ENCODE measurements around the gene ZNF136. TPM values are rescaled to one million over a fixed set of nuclear protein-coding genes. Genes with fewer than 3 reads are reported as not detected.
A peak's percentile ranks its signal among the peaks of the same experiment; 100 is the strongest.

ZNF136 gene
- total and polyA plus RNA-seq, 2 of the 13 experiments (the other 11 are each of a cell fraction or from before 2014, with no cell fraction given), result 2.5 to 10.2 TPM

GRCh38 chr19:12139885-12140544, 22.9 kb upstream of the ZNF136 start, which contains the start of gene ZNF20 (continued):
- TF ChIP-seq POLR2G (IDR thresholded peaks at IDR 0.05; ENCODE audit: low read depth, low read length), result peak; percentile 69
- no peak for TF ChIP-seq ZNF761 (CRISPR knock-in tag; conservative IDR thresholded peaks at IDR 0.05)
- TF ChIP-seq DNMT3B (CRISPR knock-in tag; conservative IDR thresholded peaks at IDR 0.05), result no peak
- no peak for TF ChIP-seq ZNF329 (CRISPR knock-in tag; IDR thresholded peaks at IDR 0.05; ENCODE audit: low read depth)
- no peak for TF ChIP-seq HIC2 (CRISPR knock-in tag; IDR thresholded peaks at IDR 0.05; ENCODE audit: low read depth)
- 0 out of 2 replicates have a peak, but pooled peaks have one; percentile 43 for TF ChIP-seq NFKB2 (CRISPR knock-in tag; IDR thresholded peaks at IDR 0.05; ENCODE audit: borderline replicate concordance)
- TF ChIP-seq NRL (CRISPR knock-in tag; IDR thresholded peaks at IDR 0.05; ENCODE audit: borderline replicate concordance), result peak; percentile 51
- no peak for TF ChIP-seq LBX2 (CRISPR knock-in tag; IDR thresholded peaks at IDR 0.05; ENCODE audit: borderline replicate concordance)
- no peak for TF ChIP-seq ZNF577 (CRISPR knock-in tag; IDR thresholded peaks at IDR 0.05; ENCODE audit: borderline replicate concordance, low read depth)
- no peak for TF ChIP-seq PRDM10 (CRISPR knock-in tag; IDR thresholded peaks at IDR 0.05; ENCODE audit: low read depth)
- TF ChIP-seq ELF4 (CRISPR knock-in tag; IDR thresholded peaks at IDR 0.05; ENCODE audit: borderline replicate concordance), result no peak; the same call in 1 of the 2 replicates
- no peak for TF ChIP-seq IRF2 (CRISPR knock-in tag; IDR thresholded peaks at IDR 0.05)
- no peak for TF ChIP-seq ZNF530 (CRISPR knock-in tag; IDR thresholded peaks at IDR 0.05; ENCODE audit: low read depth)
- no peak for TF ChIP-seq FOXC1 (CRISPR knock-in tag; IDR thresholded peaks at IDR 0.05; ENCODE audit: borderline replicate concordance)
- TF ChIP-seq ZNF282 (IDR thresholded peaks at IDR 0.05; ENCODE audit: partially characterized antibody), result no peak
- 0 out of 2 replicates have a peak, but pooled peaks have one; percentile 42 for TF ChIP-seq ZFP82 (CRISPR knock-in tag; IDR thresholded peaks at IDR 0.05; ENCODE audit: borderline replicate concordance)
- peak; percentile 44; the same call in 1 of the 2 replicates for TF ChIP-seq BORCS8-MEF2B (CRISPR knock-in tag; IDR thresholded peaks at IDR 0.05)
- TF ChIP-seq ZBTB14 (CRISPR knock-in tag; IDR thresholded peaks at IDR 0.05), result no peak
- no peak for TF ChIP-seq GZF1 (CRISPR knock-in tag; IDR thresholded peaks at IDR 0.05)
- TF ChIP-seq ZNF263 (CRISPR knock-in tag; IDR thresholded peaks at IDR 0.05), result no peak
- TF ChIP-seq SOX6 (IDR thresholded peaks at IDR 0.05), result no peak
- TF ChIP-seq SOX6 (CRISPR knock-in tag; IDR thresholded peaks at IDR 0.05), result no peak; the same call in 1 of the 2 replicates

All from HepG2 (cell line).